K562 (cell line): ENCODE results near the gene ELOB. TPM values are rescaled to one million over a fixed set of nuclear protein-coding genes. Genes with fewer than 3 reads are reported as not detected.

Source experiments
- CBFB ChIP-seq: sonication (generic); formaldehyde crosslinking; IDR thresholded peaks from 2 replicates; pipeline ENCODE4 v1.4.0; 2020; ENCODE audit warnings: mild to moderate bottlenecking, missing genetic modification reagents
- CEBPB ChIP-seq: fragments of 450-650 bp; IDR thresholded peaks from 2 replicates; pipeline ENCODE4 v1.6.1; 2016; ENCODE audit warnings: missing genetic modification characterization, missing compliant biosample characterization
- DLX4 ChIP-seq: fragments of 250-450 bp; sonication (Bioruptor Pico); IDR thresholded peaks from 2 replicates; pipeline ENCODE4 v1.6.1; 2021; ENCODE audit warnings: mild to moderate bottlenecking
- ELK1 ChIP-seq: sonication (generic); formaldehyde crosslinking; IDR thresholded peaks from 2 replicates; pipeline ENCODE4 v1.8.1; 2022; ENCODE audit warnings: missing genetic modification reagents
- MITF ChIP-seq: IDR thresholded peaks from 2 replicates; pipeline ENCODE4 v1.6.1; 2014; ENCODE audit warnings: antibody characterized with exemption
- NFRKB ChIP-seq: fragments of 450-650 bp; IDR thresholded peaks from 2 replicates; pipeline ENCODE4 v1.6.1; 2016; ENCODE audit warnings: low read depth
- NR3C1 ChIP-seq: sonication (generic); formaldehyde crosslinking; IDR thresholded peaks from 2 replicates; pipeline ENCODE4 v1.8.1; 2022; ENCODE audit warnings: missing genetic modification reagents
- POLR2AphosphoS5 ChIP-seq: IDR thresholded peaks from 2 replicates; pipeline ENCODE4 v1.6.1; 2011; ENCODE audit warnings: mild to moderate bottlenecking, low read depth, low read length, moderate library complexity; ENCODE audit not compliant: control insufficient read depth, insufficient read depth
- PYGO2 ChIP-seq: fragments of 450-650 bp; IDR thresholded peaks from 2 replicates; pipeline ENCODE4 v1.6.1; 2016; ENCODE audit warnings: mild to moderate bottlenecking, missing genetic modification characterization, moderate library complexity, missing compliant biosample characterization
- TFAP4 ChIP-seq: sonication (generic); formaldehyde crosslinking; IDR thresholded peaks from 2 replicates; pipeline ENCODE4 v1.8.0; 2022; ENCODE audit warnings: missing genetic modification reagents, mild to moderate bottlenecking, moderate library complexity, borderline replicate concordance
- TRIM25 ChIP-seq: fragments of 450-650 bp; IDR thresholded peaks from 2 replicates; pipeline ENCODE4 v1.7.0; 2016; ENCODE audit warnings: borderline replicate concordance
- USF2 ChIP-seq: sonication (generic); formaldehyde crosslinking; IDR thresholded peaks from 2 replicates; pipeline ENCODE4 v1.5.0; 2020; ENCODE audit warnings: missing genetic modification reagents
- ZNF212 ChIP-seq: fragments of 450-650 bp; formaldehyde crosslinking; IDR thresholded peaks from 2 replicates; pipeline ENCODE4 v1.4.0; 2020; ENCODE audit warnings: mild to moderate bottlenecking
- ZNF282 ChIP-seq: sonication (generic); formaldehyde crosslinking; IDR thresholded peaks from 2 replicates; pipeline ENCODE4 v1.8.1; 2023; ENCODE audit warnings: missing genetic modification reagents
- ZNF518B ChIP-seq: fragments of 250-450 bp; sonication (Bioruptor Pico); IDR thresholded peaks from 2 replicates; pipeline ENCODE4 v1.5.0; 2021; ENCODE audit warnings: mild to moderate bottlenecking, moderate library complexity
- polyA plus RNA-seq, 8 experiments: library from polyadenylated mRNA; depleted of rRNA in 4 of 8; stranded (reverse) in 5 of 8; unstranded in 3 of 8; fragments of >200 nt; fragmentation: Nextera tagmentation in 2 of 8; fragmentation: Illumina TruSeq in 1 of 8; extraction: Ambion mirVana in 2 of 8; extraction: Trizol in 1 of 8; gene quantifications; 2 replicates each; pipeline versions ENCODE4 v1.2.1 to v1.2.3, GENCODE V29; 2011 to 2014; ENCODE audit warnings: inconsistent platforms in 1 of 8, missing spikeins in 1 of 8
- total RNA-seq, 7 experiments: library from RNA; depleted of rRNA in 6 of 7; stranded (reverse); fragments of >200 nt in 6 of 7; fragmentation: Illumina TruSeq in 2 of 7; extraction: Trizol in 2 of 7; gene quantifications; 2 replicates each; pipeline versions ENCODE4 v1.2.1 to v1.2.3, GENCODE V29; 2011 to 2021; ENCODE audit warnings: low replicate concordance in 1 of 7

ELOB gene
- total and polyA plus RNA-seq, 9 of the 15 experiments (the other 6 are each of a cell fraction or from before 2014, with no cell fraction given), result 63.2 to 791 (median 237) TPM

- TF ChIP-seq MITF (no peak), NFRKB (no peak), CEBPB (tag) (no peak), NR3C1 (no peak), ELK1 (CRISPR knock-in tag) (no peak), ZNF518B (CRISPR knock-in tag) (no peak), TFAP4 (0 out of 2 replicates have a peak, but pooled peaks have one; percentile 11), ZNF282 (CRISPR knock-in tag) (no peak), USF2 (CRISPR knock-in tag) (no peak), ZNF212 (no peak), DLX4 (CRISPR knock-in tag) (no peak), POLR2AphosphoS5 (0 out of 2 replicates have a peak, but pooled peaks have one; percentile 42), TRIM25 (no peak), CBFB (CRISPR knock-in tag) (no peak), PYGO2 (tag) (no peak)
These were observed 39.8 kb upstream of the ELOB start, which contains the start of gene PRSS21 (continued) for GRCh38 chr16:2816751-2817339.
